ENCODE data around the gene TSPAN4. TPM values are rescaled to one million over a fixed set of nuclear protein-coding genes. Genes with fewer than 3 reads are reported as not detected.

Gene TSPAN4
- total RNA-seq, 1 donor from 2014 or later: 77.9 TPM

GRCh38 chr11:803770-804598, 38.7 kb upstream of the TSPAN4 start:
- peak overlapping the region; percentile 43 for H3K4me3 ChIP-seq (ENCODE audit: low read depth, low read length)
- no peaks in the 10 kb centered on the region for H3K36me3 ChIP-seq (ENCODE audit: control insufficient read depth, insufficient read depth, low read length)
- TF ChIP-seq CTCF (IDR thresholded peaks at IDR 0.05; ENCODE audit: insufficient read depth, low read length, poor library complexity, severe bottlenecking): no peak
- no peak for DNase-seq (ENCODE audit: low read depth)
- no peaks in the 10 kb centered on the region for H3K27me3 ChIP-seq (ENCODE audit: control insufficient read depth, insufficient read depth, low read length)

- Histone ChIP-seq H3K27me3 (ENCODE audit: control insufficient read depth, insufficient read depth, low read length) (no peaks in the 10 kb centered on the region), H3K4me3 (ENCODE audit: low read depth, low read length) (peak overlapping the region; percentile 43), H3K36me3 (ENCODE audit: control insufficient read depth, insufficient read depth, low read length) (no peaks in the 10 kb centered on the region)
- DNase-seq (ENCODE audit: low read depth): no peak
- no peak for TF ChIP-seq CTCF (IDR thresholded peaks at IDR 0.05; ENCODE audit: insufficient read depth, low read length, poor library complexity, severe bottlenecking)
Measured at GRCh38 chr11:804599-804964, 38.1 kb upstream of the TSPAN4 start.

- Histone ChIP-seq H3K4me3 (ENCODE audit: low read depth, low read length) (peak overlapping the region; percentile 98), H3K36me3 (ENCODE audit: control insufficient read depth, insufficient read depth, low read length) (peaks cover 8% of the 10 kb centered on the region), H3K27me3 (ENCODE audit: control insufficient read depth, insufficient read depth, low read length) (no peaks in the 10 kb centered on the region)
- TF ChIP-seq CTCF (IDR thresholded peaks at IDR 0.05; ENCODE audit: insufficient read depth, low read length, poor library complexity, severe bottlenecking): no peak
- DNase-seq (ENCODE audit: low read depth): no peak
Measured at GRCh38 chr11:808427-809286, 34.0 kb upstream of the TSPAN4 start.

GRCh38 chr11:809287-810039, 33.2 kb upstream of the TSPAN4 start, which contains the start of gene RPLP2:
Gene RPLP2 (plus strand): TSS chr11:809967. CDS start chr11:810235, 268 bp downstream.
- peak; percentile 76 for DNase-seq (ENCODE audit: low read depth)

More at GRCh38 chr11:809287-810039, 33.2 kb upstream of the TSPAN4 start, which contains the start of gene RPLP2:
- peaks cover 8% of the 10 kb centered on the region for H3K36me3 ChIP-seq (ENCODE audit: control insufficient read depth, insufficient read depth, low read length)
- TF ChIP-seq CTCF (IDR thresholded peaks at IDR 0.05; ENCODE audit: insufficient read depth, low read length, poor library complexity, severe bottlenecking): no peak
- peak within 1 kb of the TSS; percentile 98 for H3K4me3 ChIP-seq (ENCODE audit: low read depth, low read length)
- no peaks in the 10 kb centered on the region for H3K27me3 ChIP-seq (ENCODE audit: control insufficient read depth, insufficient read depth, low read length)
